GM21390 (cell line): ENCODE measurements around the gene IMMP2L.

Experiments used
- ATAC-seq: cut with Tn5 transposase; IDR thresholded peaks from one replicate; pipeline ENCODE4 v1.9.1; 2021; ENCODE audit not compliant: unreplicated experiment

The IMMP2L gene

GRCh38 chr7:110891197-110891596 lies 671.1 kb downstream of the IMMP2L start:
- ATAC-seq, result no peak

GRCh38 chr7:110890101-110890500 lies 672.2 kb downstream of the IMMP2L start:
- no peak for ATAC-seq

GRCh38 chr7:110889335-110889734 lies 673.0 kb downstream of the IMMP2L start:
- no peak for ATAC-seq

- no peak for ATAC-seq
These were observed 673.7 kb downstream of the IMMP2L start for GRCh38 chr7:110888641-110889040.

GRCh38 chr7:110885474-110885873 lies 676.8 kb downstream of the IMMP2L start:
- no peak for ATAC-seq

GRCh38 chr7:110881721-110882120 lies 680.6 kb downstream of the IMMP2L start:
- no peak for ATAC-seq

GRCh38 chr7:110880971-110881370 lies 681.3 kb downstream of the IMMP2L start:
- no peak for ATAC-seq

GRCh38 chr7:110877016-110877415 lies 685.3 kb downstream of the IMMP2L start:
- no peak for ATAC-seq

GRCh38 chr7:110875346-110875745 lies 686.9 kb downstream of the IMMP2L start:
- ATAC-seq, result no peak

GRCh38 chr7:110871856-110872255 lies 690.4 kb downstream of the IMMP2L start:
- no peak for ATAC-seq

GRCh38 chr7:110870926-110871325 lies 691.4 kb downstream of the IMMP2L start:
- ATAC-seq, result no peak

- ATAC-seq, result no peak
These were observed 693.8 kb downstream of the IMMP2L start for GRCh38 chr7:110868458-110868857.

- no peak for ATAC-seq
These were observed 694.5 kb downstream of the IMMP2L start for GRCh38 chr7:110867771-110868170.

- no peak for ATAC-seq
These were observed 699.0 kb downstream of the IMMP2L start for GRCh38 chr7:110863258-110863657.

- ATAC-seq, result no peak
These were observed 701.1 kb downstream of the IMMP2L start for GRCh38 chr7:110861163-110861562.

GRCh38 chr7:110857106-110857505 lies 705.2 kb downstream of the IMMP2L start:
- no peak for ATAC-seq

GRCh38 chr7:110856704-110857103 lies 705.6 kb downstream of the IMMP2L start:
- no peak for ATAC-seq

GRCh38 chr7:110854651-110855050 lies 707.6 kb downstream of the IMMP2L start:
- no peak for ATAC-seq

- ATAC-seq, result no peak
These were observed 708.1 kb downstream of the IMMP2L start for GRCh38 chr7:110854166-110854565.

GRCh38 chr7:110853263-110853662 lies 709.0 kb downstream of the IMMP2L start:
- no peak for ATAC-seq

- no peak for ATAC-seq
These were observed 709.9 kb downstream of the IMMP2L start for GRCh38 chr7:110852156-110852940.

- ATAC-seq, result no peak
These were observed 712.1 kb downstream of the IMMP2L start for GRCh38 chr7:110850224-110850623.

GRCh38 chr7:110842796-110843195 lies 719.5 kb downstream of the IMMP2L start:
- ATAC-seq, result no peak
